AG09309 (cell line): ENCODE measurements around the gene HIPK2.

Experiments used
- DNase-seq: peaks from one replicate; pipeline ENCODE4 v3.0.0-alpha.2; 2010; ENCODE audit warnings: low read depth
- H3K4me3 ChIP-seq: 2 replicates; pipeline ENCODE4 v1.5.1; 2011; ENCODE audit warnings: mild to moderate bottlenecking, low read depth, low read length, moderate library complexity; ENCODE audit not compliant: control insufficient read depth
- CTCF ChIP-seq: IDR thresholded peaks from 2 replicates; pipeline ENCODE4 v1.5.1; 2011; ENCODE audit warnings: mild to moderate bottlenecking, low read depth, low read length, inconsistent platforms; ENCODE audit not compliant: insufficient read depth, control insufficient read depth; ENCODE audit errors: missing control alignments

HIPK2 gene

GRCh38 chr7:139588632-139589031, 189.2 kb downstream of the HIPK2 start:
- H3K4me3 ChIP-seq = no peak overlapping the region
- no peak for DNase-seq
- no peak for TF ChIP-seq CTCF

GRCh38 chr7:139587535-139587934, 190.3 kb downstream of the HIPK2 start:
- H3K4me3 ChIP-seq = no peak overlapping the region
- no peak for TF ChIP-seq CTCF
- no peak for DNase-seq

DNA sequence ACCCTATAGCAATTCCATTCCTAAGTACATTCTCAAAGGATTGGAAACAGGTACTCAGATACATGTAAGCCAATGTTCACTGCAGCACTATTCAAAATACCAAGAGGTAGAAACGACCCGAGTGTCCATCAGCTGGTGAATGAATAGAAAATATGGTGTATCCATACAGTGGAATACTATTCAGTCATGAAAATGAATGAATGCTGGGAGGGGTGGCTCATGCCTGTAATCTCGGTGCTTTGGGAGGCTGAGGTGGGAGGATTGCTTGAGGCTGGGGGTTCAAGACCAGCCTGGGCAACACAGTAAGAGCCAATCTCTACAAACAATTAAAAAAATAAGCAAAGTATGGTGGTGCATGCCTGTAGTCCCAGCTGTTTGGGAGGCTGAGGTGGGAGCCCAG, 191.5 kb downstream of the HIPK2 start:
- no peak for TF ChIP-seq CTCF
- DNase-seq = no peak
- no peak overlapping the region for H3K4me3 ChIP-seq

- DNase-seq = no peak
- no peak overlapping the region for H3K4me3 ChIP-seq
- no peak for TF ChIP-seq CTCF
Observed at GRCh38 chr7:139585042-139585441, 192.8 kb downstream of the HIPK2 start.

GRCh38 chr7:139583826-139584553, 193.8 kb downstream of the HIPK2 start:
- TF ChIP-seq CTCF = no peak
- H3K4me3 ChIP-seq = no peak overlapping the region
- DNase-seq = no peak

GRCh38 chr7:139582671-139583155, 195.1 kb downstream of the HIPK2 start:
- no peak for TF ChIP-seq CTCF
- no peak for DNase-seq
- no peak overlapping the region for H3K4me3 ChIP-seq

DNA sequence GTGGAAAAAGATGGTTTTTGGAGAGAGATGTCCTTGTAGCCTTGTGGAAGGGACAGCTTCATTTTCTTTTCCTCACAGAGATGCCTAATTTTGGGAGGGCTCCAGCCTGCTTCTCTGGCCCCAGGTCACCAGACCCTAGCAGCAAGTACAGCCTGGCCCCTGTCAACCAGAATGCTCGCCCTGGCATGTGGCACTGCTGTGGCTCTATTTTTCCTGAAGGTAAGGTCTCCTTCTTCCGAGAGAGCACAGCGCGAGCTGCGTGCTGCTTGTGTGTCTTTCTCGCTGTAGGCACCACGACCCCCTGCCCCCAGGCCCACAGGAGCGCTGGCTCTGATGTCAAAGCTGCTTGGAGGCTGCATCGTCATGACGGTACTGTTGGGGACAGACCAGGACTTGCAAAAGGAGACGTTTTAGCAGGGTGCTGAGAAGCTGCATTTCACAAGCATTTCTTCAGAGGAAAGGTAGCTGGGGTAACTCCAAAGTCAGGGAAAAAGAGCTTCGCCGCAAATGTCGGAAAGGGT, 195.6 kb downstream of the HIPK2 start:
- no peak overlapping the region for H3K4me3 ChIP-seq
- TF ChIP-seq CTCF = no peak
- DNase-seq = no peak
